HG03280 (cell line): Measurements from ENCODE around the gene ITFG1.
"Not testable (repeated sequence)": the region's sequence is repeated elsewhere in the genome, so short reads cannot be mapped to it uniquely, and the experiment has no call there.

ENCODE experiments used
- ATAC-seq: cut with Tn5 transposase; IDR thresholded peaks from one replicate; pipeline ENCODE4 v1.9.1; 2021; ENCODE audit warnings: mild to moderate bottlenecking, moderate library complexity; ENCODE audit not compliant: unreplicated experiment

Gene ITFG1

GRCh38 chr16:47475786-47476185 is 14.9 kb upstream of the ITFG1 start:
- no peak for ATAC-seq

- no peak for ATAC-seq
Observed at GRCh38 chr16:47473792-47474191, 12.9 kb upstream of the ITFG1 start.

- ATAC-seq, result not testable (repeated sequence)
Observed at GRCh38 chr16:47473004-47473403, 12.1 kb upstream of the ITFG1 start.

GRCh38 chr16:47470810-47471209 is 9.9 kb upstream of the ITFG1 start:
- no peak for ATAC-seq

GRCh38 chr16:47470211-47470610 is 9.3 kb upstream of the ITFG1 start:
- no peak for ATAC-seq

- no peak for ATAC-seq
Observed at GRCh38 chr16:47469227-47469626, 8.4 kb upstream of the ITFG1 start.

- not testable (repeated sequence) for ATAC-seq
Observed at GRCh38 chr16:47468070-47468689, 7.3 kb upstream of the ITFG1 start.

- ATAC-seq, result no peak
Observed at GRCh38 chr16:47467501-47467900, 6.6 kb upstream of the ITFG1 start.

GRCh38 chr16:47465919-47466630 is 5.2 kb upstream of the ITFG1 start:
- no peak for ATAC-seq

- no peak for ATAC-seq
Observed at GRCh38 chr16:47463771-47464624, 3.1 kb upstream of the ITFG1 start.

GRCh38 chr16:47461598-47462266 is 869 bp upstream of the ITFG1 start:
- ATAC-seq, result no peak

GRCh38 chr16:47460359-47460710 is 528 bp downstream of the ITFG1 start:
- no peak for ATAC-seq

GRCh38 chr16:47459603-47460002 is 1.3 kb downstream of the ITFG1 start:
- ATAC-seq, result no peak

- no peak for ATAC-seq
Observed at GRCh38 chr16:47458331-47458730, 2.5 kb downstream of the ITFG1 start.

GRCh38 chr16:47449788-47450187 is 11.1 kb downstream of the ITFG1 start:
- no peak for ATAC-seq

- no peak for ATAC-seq
Observed at GRCh38 chr16:47448830-47449575, 11.9 kb downstream of the ITFG1 start.

GRCh38 chr16:47446431-47446830 is 14.4 kb downstream of the ITFG1 start:
- no peak for ATAC-seq

- not testable (repeated sequence) for ATAC-seq
Observed at GRCh38 chr16:47442884-47443283, 18.0 kb downstream of the ITFG1 start.

- ATAC-seq, result not testable (repeated sequence)
Observed at GRCh38 chr16:47440066-47440465, 20.8 kb downstream of the ITFG1 start.

GRCh38 chr16:47434274-47434673 is 26.6 kb downstream of the ITFG1 start:
- not testable (repeated sequence) for ATAC-seq

- no peak for ATAC-seq
Observed at GRCh38 chr16:47431960-47432359, 28.9 kb downstream of the ITFG1 start.
